GM12875 (cell line): Measurements from ENCODE around the gene NLRP1.

Source experiments
- H3K4me3 ChIP-seq: one replicate; pipeline ENCODE4 v1.5.1; 2011; ENCODE audit warnings: low read depth, low read length, control low read depth
- CTCF ChIP-seq: IDR thresholded peaks from 2 replicates; pipeline ENCODE4 v1.5.1; 2011; ENCODE audit warnings: low read depth, mild to moderate bottlenecking, control low read depth, inconsistent platforms, low read length, moderate library complexity, borderline replicate concordance; ENCODE audit not compliant: insufficient read depth

Gene NLRP1

GRCh38 chr17:5621729-5622128, 37.4 kb upstream of the NLRP1 start:
- no peak overlapping the region for H3K4me3 ChIP-seq
- TF ChIP-seq CTCF = no peak

DNA sequence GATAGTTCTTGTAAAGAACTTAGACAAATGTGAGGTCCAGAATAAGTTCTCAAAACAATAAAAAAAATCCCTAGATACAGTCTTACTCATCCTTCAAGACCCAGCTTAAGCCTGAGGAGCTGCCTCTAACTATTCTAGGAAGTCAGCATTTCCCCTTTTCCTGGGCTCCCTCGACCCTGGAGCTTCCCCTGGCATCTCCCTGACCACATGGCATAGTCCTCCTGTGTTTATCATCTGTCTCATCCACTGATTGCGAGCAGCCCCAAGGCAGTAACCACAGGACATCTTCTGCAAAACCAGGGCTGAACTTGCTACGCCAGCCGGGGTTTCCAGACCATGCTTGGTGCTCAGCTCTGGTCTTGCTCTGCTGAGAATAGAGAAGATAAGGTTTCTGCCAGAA, 36.7 kb upstream of the NLRP1 start:
- no peak for TF ChIP-seq CTCF
- no peak overlapping the region for H3K4me3 ChIP-seq

DNA sequence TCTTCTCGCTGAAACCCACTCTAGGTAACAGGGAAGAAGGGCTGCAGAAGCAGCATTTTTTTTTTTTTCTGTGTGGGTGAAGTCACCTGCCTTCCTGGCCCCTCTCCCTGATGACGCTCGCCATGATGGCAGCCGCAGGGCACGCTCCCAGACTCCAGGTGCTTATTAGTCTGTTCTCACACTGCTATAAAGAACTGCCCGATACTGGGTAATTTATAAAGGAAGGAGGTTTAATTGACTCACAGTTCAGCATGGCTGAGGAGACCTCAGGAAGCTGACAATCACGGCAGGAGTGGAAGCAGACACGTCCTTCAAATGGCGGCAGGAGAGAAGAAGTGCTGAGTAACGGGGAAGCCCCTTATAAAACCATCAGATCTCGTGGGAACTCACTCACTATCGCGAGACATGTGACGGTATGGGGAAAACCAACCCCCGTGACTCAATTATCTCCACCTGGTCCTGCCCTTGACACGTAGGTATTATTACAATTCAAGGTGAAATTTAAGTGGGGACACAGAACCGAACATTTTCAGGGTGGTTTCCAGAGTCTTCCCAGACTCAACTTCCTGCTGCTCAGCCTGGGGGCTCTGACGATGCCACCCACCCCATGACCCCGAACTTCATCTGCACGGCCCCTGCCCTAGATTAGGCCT, 34.9 kb upstream of the NLRP1 start:
- H3K4me3 ChIP-seq = no peak overlapping the region
- TF ChIP-seq CTCF = no peak

DNA sequence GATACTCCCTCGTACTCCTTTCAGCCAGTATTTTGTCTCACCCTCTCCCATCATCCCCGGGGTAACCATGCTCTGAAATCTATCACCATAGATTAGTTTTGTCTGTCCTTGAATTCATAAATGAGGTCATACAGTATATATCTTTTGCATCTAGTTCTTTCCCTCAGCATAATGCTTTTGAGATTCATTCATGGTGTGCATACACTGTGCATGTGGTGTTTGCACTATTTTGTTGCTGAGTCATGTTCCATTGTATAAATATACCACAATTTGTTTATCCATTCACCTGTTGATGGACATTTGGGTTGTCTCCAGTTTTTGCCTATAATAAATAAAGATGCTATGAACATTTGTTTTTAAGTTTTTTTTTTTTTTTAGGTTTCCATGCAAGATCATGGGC, 34.2 kb upstream of the NLRP1 start:
- TF ChIP-seq CTCF = no peak
- H3K4me3 ChIP-seq = no peak overlapping the region

DNA sequence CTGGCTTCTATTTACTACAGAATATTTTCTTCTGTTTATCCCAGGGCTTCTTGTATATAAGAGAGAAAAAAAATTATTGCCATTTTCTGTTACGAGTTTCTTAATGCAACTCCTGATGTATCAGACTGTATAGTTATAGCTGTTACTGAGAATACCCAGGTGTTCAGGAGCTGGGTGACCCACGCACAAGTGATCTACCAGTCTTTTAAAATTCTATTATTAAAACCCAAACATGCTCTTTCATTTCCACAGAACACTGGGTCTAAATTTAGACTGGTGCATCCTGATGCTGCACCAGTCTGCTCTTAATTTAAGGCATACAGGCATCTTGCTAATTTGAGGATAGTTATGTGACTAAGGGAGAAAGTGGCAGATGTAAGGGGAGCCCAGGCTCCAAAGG, 31.2 kb upstream of the NLRP1 start:
- TF ChIP-seq CTCF = no peak

GRCh38 chr17:5610956-5611355, 26.6 kb upstream of the NLRP1 start:
- no peak overlapping the region for H3K4me3 ChIP-seq
- TF ChIP-seq CTCF = no peak

More for the DNA sequence above, 31.2 kb upstream of the NLRP1 start:
- no peak overlapping the region for H3K4me3 ChIP-seq

DNA sequence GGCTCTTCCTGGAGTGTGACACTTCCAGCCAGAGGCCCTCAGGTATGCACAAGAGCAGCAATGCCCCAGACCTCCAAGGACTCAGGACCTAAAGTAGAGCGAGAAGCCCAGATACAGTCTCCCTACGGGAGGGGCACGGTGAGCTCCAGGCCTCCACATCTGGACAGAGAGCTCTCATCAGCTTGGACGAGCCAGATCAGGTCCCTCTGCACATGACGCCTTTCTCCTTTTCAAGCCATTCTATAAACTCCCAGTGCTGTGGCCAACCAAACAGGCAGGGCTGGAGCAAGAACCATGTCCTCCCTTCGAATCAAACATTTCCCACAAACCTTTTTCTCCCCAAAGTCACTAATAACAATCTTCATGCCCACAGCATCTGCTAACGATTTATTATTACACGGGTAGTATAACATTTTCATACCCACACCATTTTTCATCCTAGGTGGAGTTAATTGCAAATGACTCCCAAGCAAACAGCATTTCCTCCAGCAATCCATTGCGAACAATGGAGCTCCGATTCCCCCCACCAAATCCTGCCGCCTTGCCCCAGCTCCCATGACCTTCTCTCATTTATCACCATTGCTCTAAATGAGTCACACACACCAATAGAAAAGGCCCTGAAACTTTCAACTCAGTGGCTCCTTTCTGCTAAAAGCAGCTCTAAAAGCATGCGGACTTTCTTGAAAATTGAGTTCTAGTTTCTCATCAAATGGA, 24.2 kb upstream of the NLRP1 start:
- no peak overlapping the region for H3K4me3 ChIP-seq

More for the DNA sequence above, 24.2 kb upstream of the NLRP1 start:
- TF ChIP-seq CTCF = no peak
